Measurements from ENCODE around the gene SOX14.

DNA sequence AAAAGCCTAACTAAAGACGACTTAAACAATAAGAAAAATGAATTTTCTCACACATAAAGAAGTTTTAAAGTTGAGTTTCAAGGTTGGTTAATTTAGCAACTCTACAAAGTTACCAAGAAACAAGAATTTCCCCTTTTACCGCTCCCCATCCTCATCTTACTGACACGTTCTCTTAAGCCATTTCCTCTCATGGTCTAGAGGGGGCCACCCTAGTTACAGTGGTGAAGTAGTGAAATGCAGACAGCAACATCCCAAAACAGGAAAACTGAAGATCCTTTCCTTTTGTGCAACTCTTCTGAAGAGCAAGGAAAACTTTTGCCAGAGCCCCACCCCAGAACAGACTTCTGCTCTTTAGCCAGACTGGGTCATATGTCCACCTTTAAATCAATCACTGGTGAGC, 17.3 kb upstream of the SOX14 start:
- TF ChIP-seq, protein P1, sequence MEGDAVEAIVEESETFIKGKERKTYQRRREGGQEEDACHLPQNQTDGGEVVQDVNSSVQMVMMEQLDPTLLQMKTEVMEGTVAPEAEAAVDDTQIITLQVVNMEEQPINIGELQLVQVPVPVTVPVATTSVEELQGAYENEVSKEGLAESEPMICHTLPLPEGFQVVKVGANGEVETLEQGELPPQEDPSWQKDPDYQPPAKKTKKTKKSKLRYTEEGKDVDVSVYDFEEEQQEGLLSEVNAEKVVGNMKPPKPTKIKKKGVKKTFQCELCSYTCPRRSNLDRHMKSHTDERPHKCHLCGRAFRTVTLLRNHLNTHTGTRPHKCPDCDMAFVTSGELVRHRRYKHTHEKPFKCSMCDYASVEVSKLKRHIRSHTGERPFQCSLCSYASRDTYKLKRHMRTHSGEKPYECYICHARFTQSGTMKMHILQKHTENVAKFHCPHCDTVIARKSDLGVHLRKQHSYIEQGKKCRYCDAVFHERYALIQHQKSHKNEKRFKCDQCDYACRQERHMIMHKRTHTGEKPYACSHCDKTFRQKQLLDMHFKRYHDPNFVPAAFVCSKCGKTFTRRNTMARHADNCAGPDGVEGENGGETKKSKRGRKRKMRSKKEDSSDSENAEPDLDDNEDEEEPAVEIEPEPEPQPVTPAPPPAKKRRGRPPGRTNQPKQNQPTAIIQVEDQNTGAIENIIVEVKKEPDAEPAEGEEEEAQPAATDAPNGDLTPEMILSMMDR (IDR thresholded peaks at IDR 0.05), result no peak
- TF ChIP-seq USF1 (IDR thresholded peaks at IDR 0.05; ENCODE audit: borderline replicate concordance, low read depth) (no peak), MAX (IDR thresholded peaks at IDR 0.05; ENCODE audit: low read depth) (no peak), RCOR1 (IDR thresholded peaks at IDR 0.05; ENCODE audit: low read length) (no peak), CHD2 (IDR thresholded peaks at IDR 0.05; ENCODE audit: low read length, partially characterized antibody) (no peak), JUND (IDR thresholded peaks at IDR 0.05) (no peak), ELF1 (IDR thresholded peaks at IDR 0.05) (no peak), GABPA (IDR thresholded peaks at IDR 0.05; ENCODE audit: low read depth) (no peak), EZH2phosphoT487 (IDR thresholded peaks at IDR 0.05; ENCODE audit: borderline replicate concordance, low read depth) (no peak), SMC3 (IDR thresholded peaks at IDR 0.05; ENCODE audit: low read depth, low read length) (no peak)
- TF ChIP-seq, protein P2, sequence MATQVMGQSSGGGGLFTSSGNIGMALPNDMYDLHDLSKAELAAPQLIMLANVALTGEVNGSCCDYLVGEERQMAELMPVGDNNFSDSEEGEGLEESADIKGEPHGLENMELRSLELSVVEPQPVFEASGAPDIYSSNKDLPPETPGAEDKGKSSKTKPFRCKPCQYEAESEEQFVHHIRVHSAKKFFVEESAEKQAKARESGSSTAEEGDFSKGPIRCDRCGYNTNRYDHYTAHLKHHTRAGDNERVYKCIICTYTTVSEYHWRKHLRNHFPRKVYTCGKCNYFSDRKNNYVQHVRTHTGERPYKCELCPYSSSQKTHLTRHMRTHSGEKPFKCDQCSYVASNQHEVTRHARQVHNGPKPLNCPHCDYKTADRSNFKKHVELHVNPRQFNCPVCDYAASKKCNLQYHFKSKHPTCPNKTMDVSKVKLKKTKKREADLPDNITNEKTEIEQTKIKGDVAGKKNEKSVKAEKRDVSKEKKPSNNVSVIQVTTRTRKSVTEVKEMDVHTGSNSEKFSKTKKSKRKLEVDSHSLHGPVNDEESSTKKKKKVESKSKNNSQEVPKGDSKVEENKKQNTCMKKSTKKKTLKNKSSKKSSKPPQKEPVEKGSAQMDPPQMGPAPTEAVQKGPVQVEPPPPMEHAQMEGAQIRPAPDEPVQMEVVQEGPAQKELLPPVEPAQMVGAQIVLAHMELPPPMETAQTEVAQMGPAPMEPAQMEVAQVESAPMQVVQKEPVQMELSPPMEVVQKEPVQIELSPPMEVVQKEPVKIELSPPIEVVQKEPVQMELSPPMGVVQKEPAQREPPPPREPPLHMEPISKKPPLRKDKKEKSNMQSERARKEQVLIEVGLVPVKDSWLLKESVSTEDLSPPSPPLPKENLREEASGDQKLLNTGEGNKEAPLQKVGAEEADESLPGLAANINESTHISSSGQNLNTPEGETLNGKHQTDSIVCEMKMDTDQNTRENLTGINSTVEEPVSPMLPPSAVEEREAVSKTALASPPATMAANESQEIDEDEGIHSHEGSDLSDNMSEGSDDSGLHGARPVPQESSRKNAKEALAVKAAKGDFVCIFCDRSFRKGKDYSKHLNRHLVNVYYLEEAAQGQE (IDR thresholded peaks at IDR 0.05; ENCODE audit: low read depth, low read length), result no peak
- TF ChIP-seq, protein P3, sequence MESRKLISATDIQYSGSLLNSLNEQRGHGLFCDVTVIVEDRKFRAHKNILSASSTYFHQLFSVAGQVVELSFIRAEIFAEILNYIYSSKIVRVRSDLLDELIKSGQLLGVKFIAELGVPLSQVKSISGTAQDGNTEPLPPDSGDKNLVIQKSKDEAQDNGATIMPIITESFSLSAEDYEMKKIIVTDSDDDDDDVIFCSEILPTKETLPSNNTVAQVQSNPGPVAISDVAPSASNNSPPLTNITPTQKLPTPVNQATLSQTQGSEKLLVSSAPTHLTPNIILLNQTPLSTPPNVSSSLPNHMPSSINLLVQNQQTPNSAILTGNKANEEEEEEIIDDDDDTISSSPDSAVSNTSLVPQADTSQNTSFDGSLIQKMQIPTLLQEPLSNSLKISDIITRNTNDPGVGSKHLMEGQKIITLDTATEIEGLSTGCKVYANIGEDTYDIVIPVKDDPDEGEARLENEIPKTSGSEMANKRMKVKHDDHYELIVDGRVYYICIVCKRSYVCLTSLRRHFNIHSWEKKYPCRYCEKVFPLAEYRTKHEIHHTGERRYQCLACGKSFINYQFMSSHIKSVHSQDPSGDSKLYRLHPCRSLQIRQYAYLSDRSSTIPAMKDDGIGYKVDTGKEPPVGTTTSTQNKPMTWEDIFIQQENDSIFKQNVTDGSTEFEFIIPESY (IDR thresholded peaks at IDR 0.05; ENCODE audit: borderline replicate concordance, low read depth), result no peak

Measured in SK-N-SH (cell line).